Muscle layer of duodenum (tissue), 2 donors: ENCODE data around the gene YBX1.

Experiments
- H3K27ac ChIP-seq: one replicate; pipeline ENCODE4 v1.7.0; 2013; ENCODE audit warnings: mild to moderate bottlenecking, low read length
- H3K27me3 ChIP-seq: one replicate; pipeline ENCODE4 v1.7.0; 2013; ENCODE audit warnings: low read depth, mild to moderate bottlenecking, control low read depth, low read length
- H3K36me3 ChIP-seq, 2 donors: one replicate each; pipeline ENCODE4 v1.7.0; 2013; ENCODE audit warnings: low read length in 2 of 2, control low read depth in 1 of 2, mild to moderate bottlenecking in 1 of 2; ENCODE audit not compliant: insufficient read depth in 2 of 2, control insufficient read depth in 1 of 2
- H3K4me1 ChIP-seq, 2 donors: one replicate each; pipeline ENCODE4 v1.7.0; 2013; ENCODE audit warnings: low read length in 2 of 2, mild to moderate bottlenecking in 2 of 2, control low read depth in 1 of 2, moderate library complexity in 1 of 2; ENCODE audit not compliant: insufficient read depth in 2 of 2, control insufficient read depth in 1 of 2
- H3K4me3 ChIP-seq, 2 donors: one replicate each; pipeline ENCODE4 v1.7.0; 2013; ENCODE audit warnings: low read length in 2 of 2, low read depth in 1 of 2, mild to moderate bottlenecking in 1 of 2
- H3K9me3 ChIP-seq, 2 donors: one replicate each; pipeline ENCODE4 v1.7.0; 2013; ENCODE audit warnings: low read length in 2 of 2, control low read depth in 1 of 2, mild to moderate bottlenecking in 1 of 2; ENCODE audit not compliant: control insufficient read depth in 1 of 2
- donor health status: healthy.

YBX1 gene

DNA sequence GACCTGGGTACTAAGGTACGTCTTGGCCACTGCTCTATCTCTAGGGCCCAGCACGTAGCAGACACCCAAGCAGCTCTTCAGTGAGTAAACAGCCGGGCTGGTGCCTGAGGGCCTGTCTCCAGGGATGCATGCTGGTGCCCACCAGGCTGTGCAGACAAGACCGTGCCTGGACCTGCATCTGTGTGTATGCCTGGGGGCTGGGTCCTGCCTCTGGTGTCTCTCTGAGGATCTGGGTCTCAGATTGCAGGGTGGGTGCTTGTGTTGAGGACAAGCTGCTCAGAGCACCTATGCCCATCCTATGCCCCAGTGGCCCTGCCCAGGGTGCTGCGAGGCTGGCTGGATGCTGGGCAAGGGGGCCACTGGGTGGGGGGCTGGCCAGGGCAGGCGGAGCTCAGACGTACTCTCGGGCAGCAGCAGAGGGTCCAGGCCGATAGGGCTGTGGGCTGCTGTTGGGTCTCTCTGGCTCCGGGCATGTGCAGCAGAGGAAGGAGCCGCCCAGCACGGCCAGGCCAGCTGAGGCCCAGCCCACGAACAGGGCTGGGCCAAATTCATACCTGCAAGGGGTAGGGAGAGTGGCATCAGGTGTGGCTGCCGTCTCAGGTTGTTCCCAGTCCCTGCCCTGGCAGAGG, 53.4 kb downstream of the YBX1 start:
- no peak overlapping the region for H3K27ac ChIP-seq
- no peaks in the 10 kb centered on the region for H3K9me3 ChIP-seq
- no peaks in the 10 kb centered on the region for H3K27me3 ChIP-seq
- no peak overlapping the region for H3K4me3 ChIP-seq
- no peaks in the 10 kb centered on the region for H3K4me1 ChIP-seq
- no peaks in the 10 kb centered on the region for H3K36me3 ChIP-seq

DNA sequence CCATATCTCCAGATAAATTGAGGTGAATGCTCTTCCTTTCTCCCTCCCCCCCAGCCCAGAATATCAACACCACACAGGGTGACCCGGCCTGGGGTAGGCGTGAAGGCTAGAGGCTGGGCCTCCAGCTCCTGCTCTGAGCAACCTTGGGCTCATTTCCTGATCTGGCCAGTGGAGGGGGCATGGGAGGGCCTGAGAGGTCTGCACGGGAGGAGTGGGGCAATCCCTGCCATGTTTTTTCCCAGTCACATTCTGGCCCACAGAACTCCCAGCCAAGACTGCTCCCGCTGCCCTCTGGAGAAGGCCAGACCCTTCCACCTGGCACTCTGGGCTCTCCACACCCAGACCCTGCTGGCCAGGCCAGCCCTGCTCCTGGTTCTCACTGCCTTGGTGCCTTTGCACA, 53.9 kb downstream of the YBX1 start:
- Histone ChIP-seq H3K4me3 (no peak overlapping the region), H3K27me3 (no peaks in the 10 kb centered on the region), H3K4me1 (no peaks in the 10 kb centered on the region), H3K9me3 (no peaks in the 10 kb centered on the region), H3K27ac (no peak overlapping the region), H3K36me3 (no peaks in the 10 kb centered on the region)

DNA sequence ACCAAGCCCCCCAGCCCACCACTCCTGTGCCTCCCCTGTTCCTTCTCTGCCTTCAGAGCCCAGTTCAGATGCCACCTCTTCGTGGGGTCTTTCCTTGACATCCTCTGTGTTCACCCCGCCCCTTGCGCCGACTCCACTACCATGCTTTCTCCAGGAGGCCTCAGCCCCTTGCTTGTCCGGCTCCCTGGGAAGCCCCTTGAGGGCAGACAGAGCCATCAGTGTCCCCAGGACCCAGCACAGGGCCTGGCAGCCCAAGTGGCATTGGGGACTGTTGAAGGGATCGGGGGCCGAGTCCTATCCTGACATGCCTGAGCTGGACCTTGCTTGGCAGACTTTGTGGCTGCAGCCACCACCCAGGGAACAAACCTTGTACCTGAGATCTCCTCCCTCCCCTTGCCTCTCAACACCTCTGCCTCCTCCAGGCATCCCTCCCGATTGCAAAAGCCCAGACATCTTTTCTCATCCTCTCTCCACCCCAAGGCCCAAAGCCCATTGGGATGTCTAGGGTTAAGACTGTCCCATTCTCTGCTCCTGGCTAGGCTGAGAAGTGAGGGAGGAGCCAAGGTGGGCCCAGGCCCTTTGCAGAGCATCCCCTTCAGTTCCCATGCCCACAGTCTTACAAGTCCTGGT, 54.5 kb downstream of the YBX1 start:
- H3K9me3 ChIP-seq = no peaks in the 10 kb centered on the region
- H3K27ac ChIP-seq = no peak overlapping the region
- H3K4me1 ChIP-seq = no peaks in the 10 kb centered on the region
- H3K4me3 ChIP-seq = no peak overlapping the region
- no peaks in the 10 kb centered on the region for H3K36me3 ChIP-seq
- H3K27me3 ChIP-seq = no peaks in the 10 kb centered on the region

DNA sequence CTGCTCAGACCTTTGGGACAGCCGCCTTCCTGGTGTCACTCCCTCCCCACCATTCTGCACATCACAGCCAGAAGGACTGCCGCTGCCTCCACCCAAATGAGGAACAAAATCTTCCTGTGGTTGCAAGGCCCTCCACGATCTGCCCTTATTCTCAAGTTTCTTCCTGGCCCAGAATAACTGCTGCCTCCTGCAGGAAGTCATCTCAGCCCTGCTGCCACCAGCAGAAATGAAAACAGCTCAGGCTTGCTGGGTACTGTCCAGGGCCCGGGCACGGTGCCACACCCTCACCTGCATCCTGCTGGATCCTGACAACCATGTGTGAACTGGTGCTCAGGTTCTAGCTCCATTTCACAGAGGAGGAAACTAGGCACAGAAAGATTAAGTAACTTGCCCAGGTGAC, 55.0 kb downstream of the YBX1 start:
- Histone ChIP-seq H3K36me3 (no peaks in the 10 kb centered on the region), H3K27me3 (no peaks in the 10 kb centered on the region), H3K4me3 (no peak overlapping the region), H3K4me1 (no peaks in the 10 kb centered on the region), H3K9me3 (no peaks in the 10 kb centered on the region), H3K27ac (no peak overlapping the region)

DNA sequence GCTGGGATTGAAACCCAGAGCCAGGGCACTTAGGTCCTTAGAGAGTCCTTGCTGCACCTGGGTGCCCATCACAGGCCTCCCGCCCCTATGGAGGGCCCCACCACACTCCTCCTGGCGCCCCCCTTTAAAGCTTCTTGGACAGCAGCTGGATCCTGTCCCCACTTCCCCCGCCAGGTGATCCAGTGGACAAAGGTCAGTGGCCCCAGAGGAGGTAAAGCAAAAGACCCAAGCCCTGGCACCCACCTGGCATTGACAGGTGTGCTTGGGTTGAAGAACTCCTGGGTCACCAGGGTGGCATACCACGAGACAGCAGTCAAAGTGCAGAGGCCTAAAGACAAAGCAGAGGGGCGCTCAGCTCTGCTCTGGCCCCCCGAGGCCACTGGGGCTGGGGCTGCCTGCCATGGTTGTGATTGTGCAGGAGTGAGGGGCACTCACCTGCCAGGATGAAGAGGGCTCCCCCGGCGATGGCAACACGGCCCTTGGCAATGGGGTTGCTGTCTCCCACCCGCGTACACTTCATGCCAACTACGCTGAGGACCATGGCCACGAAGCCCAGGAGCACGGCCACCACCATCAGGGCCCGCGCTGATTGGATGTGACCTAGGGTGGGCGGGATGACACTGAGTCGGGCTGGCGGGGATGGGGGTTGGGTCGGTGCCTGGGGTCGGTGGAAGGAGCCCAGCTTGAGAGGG, 55.9 kb downstream of the YBX1 start:
- Histone ChIP-seq H3K4me1 (no peaks in the 10 kb centered on the region), H3K36me3 (no peaks in the 10 kb centered on the region)

DNA sequence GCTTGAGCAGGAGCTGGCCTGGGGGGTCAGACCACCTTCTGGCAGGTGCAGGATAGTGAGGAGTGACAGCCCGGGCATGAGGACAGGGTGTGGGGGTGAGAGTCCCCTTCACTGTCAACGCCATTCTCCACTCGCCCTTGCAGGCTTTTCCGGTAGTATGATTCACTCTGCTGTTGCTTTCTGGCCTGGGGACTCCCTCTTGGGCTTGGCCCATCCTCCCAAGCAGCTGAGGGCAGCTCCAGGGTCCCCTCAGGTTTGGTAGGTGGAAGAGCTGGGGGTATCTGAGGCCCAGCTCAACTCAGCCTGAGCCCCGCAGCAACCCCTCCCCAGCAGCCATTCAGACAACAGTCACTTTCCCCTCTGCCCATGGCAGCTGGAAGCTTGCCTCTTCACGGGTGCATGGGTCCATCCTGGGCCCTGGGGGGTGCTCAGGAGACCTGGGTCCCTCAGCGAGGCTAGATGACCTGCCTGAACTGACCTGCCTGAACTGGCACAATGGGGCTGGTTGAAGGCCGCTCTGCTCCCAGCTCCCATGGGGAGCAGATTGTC, 56.5 kb downstream of the YBX1 start:
- no peak overlapping the region for H3K27ac ChIP-seq
- no peaks in the 10 kb centered on the region for H3K4me1 ChIP-seq
- H3K4me3 ChIP-seq = no peak overlapping the region
- H3K36me3 ChIP-seq = no peaks in the 10 kb centered on the region
- H3K27me3 ChIP-seq = no peaks in the 10 kb centered on the region
- no peaks in the 10 kb centered on the region for H3K9me3 ChIP-seq

More for the DNA sequence above, 55.9 kb downstream of the YBX1 start:
- Histone ChIP-seq H3K27me3 (no peaks in the 10 kb centered on the region), H3K9me3 (no peaks in the 10 kb centered on the region), H3K4me3 (no peak overlapping the region), H3K27ac (no peak overlapping the region)

DNA sequence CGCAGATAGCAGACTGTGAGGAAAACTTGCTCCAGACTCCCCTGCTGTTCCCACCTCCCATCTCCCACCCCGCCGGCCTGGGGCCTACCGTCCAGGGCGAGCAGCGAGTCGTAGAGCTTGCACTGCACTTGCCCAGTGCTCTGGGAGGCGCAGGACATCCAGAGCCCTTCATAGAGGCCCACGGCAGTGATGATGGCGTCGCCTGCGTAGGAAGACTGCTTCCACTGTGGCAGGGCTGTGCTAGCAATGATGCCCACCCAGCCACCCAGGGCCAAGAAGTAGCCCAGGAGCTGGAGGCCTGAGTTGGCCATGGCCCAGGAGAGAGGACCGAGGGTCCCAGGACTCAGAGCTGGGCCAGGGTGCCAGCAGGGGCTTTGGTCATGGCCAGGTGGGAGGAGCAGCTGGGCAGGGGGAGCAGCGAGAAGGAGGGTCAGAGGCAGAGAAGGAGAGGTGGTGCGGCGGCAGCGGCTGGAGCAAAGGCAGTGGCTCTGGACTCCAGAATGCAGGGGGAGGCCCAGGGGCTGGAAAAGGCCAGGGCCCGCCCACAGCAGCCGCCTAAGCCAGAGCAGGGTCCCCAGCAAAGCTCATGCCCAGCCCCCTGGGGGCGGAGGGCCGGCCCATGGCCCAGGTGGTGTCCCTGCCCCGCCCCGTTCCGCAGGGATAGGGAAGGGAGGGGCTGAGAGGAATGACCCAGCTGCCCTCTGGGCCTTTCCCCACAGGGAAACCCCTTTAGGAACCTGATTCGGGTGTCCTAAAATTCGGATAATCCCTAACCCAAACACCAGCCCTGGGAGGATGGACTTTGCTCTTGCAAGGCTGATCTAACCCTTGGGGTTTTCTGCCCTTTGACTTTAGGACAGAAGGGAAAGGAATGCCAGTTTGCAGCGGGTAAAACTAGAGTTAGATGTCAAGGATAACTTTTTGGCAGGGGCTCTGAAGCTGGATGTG, 57.8 kb downstream of the YBX1 start, which contains the start of gene CLDN19:
TSS of gene CLDN19 (minus strand) at position 484 of the 948 bp plus-strand sequence. CDS start at position 311, 173 bp downstream.
- Histone ChIP-seq H3K4me1 (no peaks in the 10 kb centered on the region), H3K27ac (no peak within 1 kb of the TSS), H3K27me3 (no peaks in the 10 kb centered on the region), H3K9me3 (no peaks in the 10 kb centered on the region), H3K36me3 (no peaks in the 10 kb centered on the region), H3K4me3 (no peak within 1 kb of the TSS)

DNA sequence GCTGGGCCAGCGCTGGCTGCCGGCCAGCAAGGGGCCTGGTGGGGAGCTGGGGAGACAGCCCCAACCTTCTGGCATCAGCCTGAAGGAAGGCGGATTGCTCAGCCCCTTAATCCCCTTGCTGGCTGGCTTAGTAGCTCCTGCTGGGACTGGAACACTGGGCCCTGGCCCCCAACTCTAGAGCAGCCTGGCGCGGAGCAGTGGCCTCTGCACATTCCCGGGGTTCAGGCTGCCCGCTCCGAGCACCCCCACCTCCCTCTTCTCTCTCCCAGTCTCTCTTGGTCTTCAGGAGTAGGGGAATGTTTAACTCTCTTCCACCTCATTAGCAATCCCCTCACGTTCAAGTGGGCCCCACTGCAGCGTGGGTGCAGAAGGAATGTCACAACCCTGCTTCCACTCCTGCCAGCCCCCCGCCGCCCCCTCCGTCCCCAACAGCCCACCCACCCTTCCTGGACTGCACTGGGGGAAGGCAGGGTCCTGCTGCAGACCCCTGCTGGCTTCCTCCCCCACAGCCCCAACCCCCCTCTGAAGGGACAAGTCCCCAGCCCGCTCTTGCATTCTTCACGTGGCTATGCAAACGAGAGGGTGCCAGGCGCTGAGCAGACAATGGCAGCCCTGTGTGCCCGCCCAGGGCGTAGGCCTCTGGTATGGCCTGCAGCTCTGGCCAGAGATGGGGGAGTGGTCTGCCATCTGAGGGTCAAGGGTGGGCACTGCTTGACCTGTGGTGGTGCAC, 58.8 kb downstream of the YBX1 start:
- no peaks in the 10 kb centered on the region for H3K4me1 ChIP-seq
- H3K27ac ChIP-seq = no peak overlapping the region

DNA sequence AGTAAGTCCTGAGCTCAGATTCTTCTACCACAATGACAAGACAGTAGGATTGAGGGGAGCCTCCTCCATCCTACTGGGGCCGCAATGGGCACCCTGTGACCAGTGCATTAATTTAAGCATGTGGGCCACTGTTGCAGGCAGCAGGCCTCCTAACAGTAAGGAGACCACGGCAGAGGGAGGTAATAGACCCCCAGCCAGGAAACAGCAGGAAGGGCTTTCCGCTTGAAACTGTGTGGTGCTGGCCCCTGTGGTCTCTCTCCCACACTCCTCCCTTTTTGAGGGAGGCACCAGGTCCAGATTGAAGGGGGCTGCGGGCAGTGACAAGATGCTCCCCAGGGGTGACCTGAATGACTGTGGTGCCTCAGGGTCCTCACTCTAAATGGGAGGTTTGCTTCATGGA, 59.5 kb downstream of the YBX1 start:
- no peak overlapping the region for H3K4me3 ChIP-seq
- H3K9me3 ChIP-seq = no peaks in the 10 kb centered on the region
- H3K4me1 ChIP-seq = no peaks in the 10 kb centered on the region
- no peaks in the 10 kb centered on the region for H3K27me3 ChIP-seq
- no peak overlapping the region for H3K27ac ChIP-seq
- peaks cover 11 to 12% of the 10 kb centered on the region in 2 donors for H3K36me3 ChIP-seq

More for the DNA sequence above, 58.8 kb downstream of the YBX1 start:
- no peaks in the 10 kb centered on the region for H3K27me3 ChIP-seq
- H3K36me3 ChIP-seq = peaks cover 4 to 6% of the 10 kb centered on the region in 2 donors
- no peaks in the 10 kb centered on the region for H3K9me3 ChIP-seq
- H3K4me3 ChIP-seq = no peak overlapping the region

DNA sequence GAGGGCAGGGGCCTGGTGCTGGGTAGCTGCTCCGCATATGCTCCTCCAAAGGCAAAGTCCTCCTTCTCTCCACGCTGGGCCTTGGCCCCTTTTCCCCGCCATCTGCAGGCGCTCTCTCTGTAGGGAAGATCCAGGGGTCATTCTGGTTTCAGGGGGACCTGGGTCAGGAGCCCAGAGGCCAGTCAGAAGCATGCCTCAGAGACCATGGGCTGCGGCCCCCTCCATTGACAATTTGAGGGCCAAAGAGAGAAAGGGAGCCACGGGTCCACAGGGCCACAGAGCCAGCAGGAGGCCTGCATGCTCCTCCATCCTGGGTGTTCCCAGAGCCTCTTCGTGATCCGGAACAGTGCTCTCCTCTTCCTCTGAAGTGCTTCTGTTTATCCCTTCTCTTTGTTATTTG, 59.9 kb downstream of the YBX1 start:
- H3K36me3 ChIP-seq = peaks cover 15% of the 10 kb centered on the region in 2 donors
- H3K4me1 ChIP-seq = no peaks in the 10 kb centered on the region
- H3K4me3 ChIP-seq = no peak overlapping the region
- H3K27ac ChIP-seq = no peak overlapping the region
- no peaks in the 10 kb centered on the region for H3K9me3 ChIP-seq
- no peaks in the 10 kb centered on the region for H3K27me3 ChIP-seq
